ENCODE measurements around the gene MYL7.

Gene MYL7

DNA sequence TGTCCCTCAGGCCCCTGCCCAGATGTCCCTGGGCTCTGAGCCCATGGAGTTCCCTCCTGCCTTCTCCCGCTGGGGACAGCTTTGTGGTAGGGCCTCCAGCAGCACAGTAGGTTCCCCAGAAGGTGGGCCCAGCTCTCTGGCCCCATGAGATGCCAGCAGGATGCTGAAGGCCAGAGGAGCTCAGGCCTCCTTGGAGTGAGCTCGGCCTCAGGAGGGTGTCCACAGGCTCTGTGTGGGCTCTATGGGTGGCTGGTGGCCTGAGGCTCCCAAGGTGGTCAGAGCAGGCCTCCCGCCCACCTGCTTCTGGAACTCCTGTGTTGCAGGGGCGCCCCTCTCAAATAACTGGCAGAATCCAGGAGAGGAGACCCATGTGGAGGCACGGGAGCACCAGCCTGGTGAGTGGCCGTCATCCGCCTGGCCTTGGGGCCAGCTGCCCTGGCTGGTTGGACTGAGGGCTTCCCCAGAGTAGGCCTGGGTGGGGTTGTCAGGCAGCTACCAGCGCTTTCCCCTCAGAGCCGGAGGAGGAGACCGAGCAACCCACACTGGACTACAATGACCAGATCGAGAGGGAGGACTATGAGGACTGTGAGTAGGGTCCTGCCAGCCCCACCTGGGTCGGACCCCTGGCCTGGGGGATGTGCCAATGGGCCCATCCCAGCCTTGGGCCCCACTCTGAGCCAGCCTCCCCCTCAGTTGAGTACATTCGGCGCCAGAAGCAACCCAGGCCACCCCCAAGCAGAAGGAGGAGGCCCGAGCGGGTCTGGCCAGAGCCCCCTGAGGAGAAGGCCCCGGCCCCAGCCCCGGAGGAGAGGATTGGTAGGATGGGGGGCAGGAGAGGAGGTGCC lies 33.8 kb downstream of the MYL7 start:
- DNase-seq = no peak
- intact Hi-C loops (cut with DNase I) = no loop called here

DNA sequence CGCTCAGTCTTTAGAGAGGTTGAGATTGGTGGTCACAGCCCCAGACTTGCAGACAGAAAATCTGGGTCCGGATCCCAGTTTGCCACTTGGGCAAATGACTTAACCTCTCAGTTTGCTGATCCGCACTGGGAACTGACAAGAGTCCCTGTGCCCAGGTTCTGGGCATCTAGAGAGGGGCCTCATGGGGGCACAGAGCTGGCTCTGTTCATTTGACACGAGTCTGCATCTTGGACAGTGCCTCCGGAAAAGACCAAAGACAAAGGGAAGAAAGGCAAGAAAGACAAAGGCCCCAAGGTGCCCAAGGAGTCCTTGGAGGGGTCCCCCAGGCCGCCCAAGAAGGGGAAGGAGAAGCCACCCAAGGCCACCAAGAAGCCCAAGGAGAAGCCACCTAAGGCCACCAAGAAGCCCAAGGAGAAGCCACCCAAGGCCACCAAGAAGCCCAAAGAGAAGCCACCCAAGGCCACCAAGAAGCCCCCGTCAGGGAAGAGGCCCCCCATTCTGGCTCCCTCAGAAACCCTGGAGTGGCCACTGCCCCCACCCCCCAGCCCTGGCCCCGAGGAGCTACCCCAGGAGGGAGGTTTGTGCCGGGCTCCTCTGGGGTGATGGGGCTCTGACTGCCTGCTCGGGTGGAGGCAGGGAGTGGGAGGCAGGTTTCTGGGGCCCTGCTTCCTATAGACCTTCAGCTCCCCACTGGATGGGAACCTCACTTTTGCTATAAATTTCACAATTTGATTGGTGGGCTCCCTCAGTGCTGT lies 34.6 kb downstream of the MYL7 start:
- DNase-seq = no peak
- intact Hi-C loops (cut with DNase I) = no loop called here

DNA sequence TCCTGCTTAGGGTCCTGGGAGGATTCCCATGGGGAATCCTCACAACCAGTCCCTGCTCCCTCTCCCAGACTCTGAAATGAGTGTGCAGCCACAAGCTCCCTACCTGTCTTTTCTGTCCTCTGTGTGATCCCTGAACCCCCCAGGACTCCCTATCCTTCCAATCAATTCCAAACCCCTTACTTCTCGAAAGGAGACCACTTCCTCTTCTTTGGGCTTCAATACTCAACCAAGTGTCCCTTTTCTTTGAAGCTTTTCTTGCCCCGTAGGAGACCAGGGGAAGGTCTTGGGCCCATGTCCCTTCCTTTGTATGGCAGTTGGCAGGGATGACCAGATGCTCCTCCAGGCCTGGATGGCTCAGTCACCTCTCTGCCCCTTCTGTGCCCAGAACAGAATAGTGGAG lies 35.3 kb downstream of the MYL7 start:
- no peak for DNase-seq
- intact Hi-C loops (cut with DNase I) = no loop called here

DNA sequence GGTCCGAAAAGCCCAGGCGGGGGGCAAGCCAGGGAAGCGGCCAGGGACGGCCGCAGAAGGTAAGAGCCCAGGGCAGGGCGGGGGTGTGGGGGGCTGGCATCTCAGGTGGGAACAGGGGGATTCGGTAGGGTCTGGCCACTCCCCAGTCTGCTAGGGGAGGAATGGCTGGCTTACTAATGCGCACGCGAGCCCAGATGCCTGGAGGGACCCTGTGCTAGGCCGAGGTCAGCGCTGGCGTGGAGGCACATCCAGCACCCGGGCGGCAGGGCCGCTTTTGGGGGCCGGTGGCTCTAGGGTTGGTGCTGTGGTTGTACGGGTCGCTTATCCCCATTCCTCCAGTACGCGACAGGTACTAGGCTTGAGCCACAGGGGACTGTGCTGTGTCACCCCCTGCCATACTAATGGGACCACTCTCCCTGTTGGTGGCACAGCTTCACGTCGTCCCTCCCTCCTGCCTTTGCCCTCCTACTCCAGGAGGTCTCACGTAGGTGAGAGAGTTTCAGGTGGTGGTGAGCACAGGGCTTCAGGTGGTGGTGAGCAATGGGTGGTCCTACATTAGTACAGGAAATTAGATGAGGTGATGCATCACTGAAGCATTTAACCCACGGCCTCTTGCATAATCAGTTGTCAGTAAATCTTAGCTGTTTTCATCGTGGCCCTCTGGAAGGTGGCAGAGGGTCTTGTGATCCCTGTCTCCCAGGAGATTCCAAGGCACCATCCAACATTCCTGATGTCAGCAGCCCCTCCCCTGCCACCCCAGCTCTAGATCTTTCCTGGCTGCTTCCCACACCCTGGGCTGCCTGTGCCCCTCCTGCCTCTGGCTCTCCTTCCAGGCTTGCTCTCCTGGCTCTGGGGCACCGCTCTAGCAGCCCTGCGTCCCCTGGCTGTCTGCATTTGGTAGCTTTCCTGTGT lies 36.0 kb downstream of the MYL7 start:
- intact Hi-C loops (cut with DNase I) = no loop called here

DNA sequence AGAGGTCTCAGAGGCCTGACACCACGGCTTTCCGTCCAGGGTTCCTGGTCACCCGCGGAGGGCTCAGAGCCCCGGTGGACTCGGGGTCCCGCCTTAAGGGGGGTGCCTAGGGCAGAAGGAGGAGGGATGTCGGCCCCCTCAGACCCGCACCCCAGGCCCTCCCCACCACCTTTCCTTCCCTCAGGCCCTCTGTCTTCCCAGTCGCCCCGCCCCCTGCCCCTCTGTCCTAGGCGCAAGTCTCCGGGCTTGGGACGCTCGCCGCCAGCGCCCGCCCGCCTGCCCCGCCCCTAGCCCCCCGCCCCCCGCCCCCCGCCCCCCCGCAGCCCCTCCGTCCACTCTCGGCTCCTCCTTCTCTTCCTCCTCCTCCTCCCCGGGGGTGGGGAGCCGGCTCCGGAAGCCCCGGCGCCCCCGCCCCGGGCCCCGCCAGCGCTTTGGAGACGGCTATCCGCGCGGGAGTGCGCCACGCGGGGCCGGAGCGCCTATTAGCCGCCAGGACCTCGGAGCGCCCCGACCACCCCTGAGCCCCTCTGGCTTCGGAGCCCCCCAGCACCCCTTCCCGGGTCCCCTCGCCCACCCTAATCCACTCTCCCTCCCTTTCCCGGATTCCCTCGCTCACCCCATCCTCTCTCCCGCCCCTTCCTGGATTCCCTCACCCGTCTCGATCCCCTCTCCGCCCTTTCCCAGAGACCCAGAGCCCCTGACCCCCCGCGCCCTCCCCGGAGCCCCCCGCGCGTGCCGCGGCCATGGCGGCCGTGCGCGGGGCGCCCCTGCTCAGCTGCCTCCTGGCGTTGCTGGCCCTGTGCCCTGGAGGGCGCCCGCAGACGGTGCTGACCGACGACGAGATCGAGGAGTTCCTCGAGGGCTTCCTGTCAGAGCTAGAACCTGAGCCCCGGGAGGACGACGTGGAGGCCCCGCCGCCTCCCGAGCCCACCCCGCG lies 36.9 kb downstream of the MYL7 start, which contains the start of gene AEBP1:
TSS of gene AEBP1 (plus strand) at position 423 of the 937 bp plus-strand sequence. CDS start at position 744, 321 bp downstream.
- DNase-seq = no peak
- intact Hi-C loops (cut with DNase I) = no loop called here

More for the DNA sequence above, 36.0 kb downstream of the MYL7 start:
- DNase-seq = peak in 27 of 42 donors; percentile 24 to 80 (median 64)

DNA sequence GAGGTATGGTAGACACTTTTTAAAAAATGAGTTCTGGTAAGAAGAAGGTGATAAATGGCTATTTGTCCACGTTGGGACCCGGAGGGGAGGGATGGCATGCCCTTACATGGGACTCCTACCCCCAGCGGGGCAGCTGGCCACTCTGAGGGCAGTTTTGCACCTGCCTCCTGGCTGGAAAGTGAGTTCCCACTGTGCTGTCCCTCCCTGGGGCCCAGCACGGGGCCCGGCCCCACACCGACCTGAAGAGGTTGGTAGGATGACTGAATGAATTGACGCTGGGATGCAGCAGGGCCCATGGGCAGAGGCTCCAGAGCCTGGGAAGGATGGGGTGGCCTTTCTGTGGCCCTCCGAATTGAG lies 37.6 kb downstream of the MYL7 start:
- DNase-seq = no peak
- intact Hi-C loops (cut with DNase I) = no loop called here

DNA sequence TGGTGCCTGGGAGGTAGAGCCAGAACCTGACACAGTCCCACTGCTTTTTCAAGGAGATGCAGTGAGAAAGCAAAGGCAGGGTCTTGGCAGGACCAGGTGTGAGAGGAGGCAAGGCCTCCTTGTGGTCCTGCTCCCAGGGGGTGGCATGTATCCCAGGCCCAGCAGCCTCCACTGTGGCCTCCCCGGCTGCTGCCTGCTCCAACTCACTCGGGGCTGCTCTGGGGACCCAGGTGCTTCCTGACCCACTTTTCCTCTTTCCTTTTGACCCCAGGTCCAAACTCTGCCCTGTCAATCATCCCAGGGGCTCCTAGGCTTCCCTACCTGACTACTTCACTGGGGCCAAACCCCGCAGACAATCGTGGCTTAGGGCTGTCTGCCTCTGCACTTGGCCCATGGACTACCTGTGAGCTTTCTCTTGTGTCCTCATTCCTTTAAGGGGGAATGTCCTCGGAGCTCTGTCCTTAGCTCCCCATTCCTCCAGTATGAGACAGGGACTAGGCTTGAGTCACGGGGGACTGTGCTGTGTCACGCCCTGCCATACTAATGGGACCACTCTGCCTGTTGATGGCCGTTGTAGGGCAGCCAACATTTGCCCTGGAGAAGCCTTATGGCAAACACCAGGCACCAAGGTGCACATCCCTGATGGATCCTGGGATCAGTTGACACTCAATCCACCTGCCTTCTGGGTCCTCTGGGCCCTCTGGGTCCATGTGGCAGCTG lies 38.1 kb downstream of the MYL7 start:
- DNase-seq = no peak
- intact Hi-C loops (cut with DNase I) = no loop called here

DNA sequence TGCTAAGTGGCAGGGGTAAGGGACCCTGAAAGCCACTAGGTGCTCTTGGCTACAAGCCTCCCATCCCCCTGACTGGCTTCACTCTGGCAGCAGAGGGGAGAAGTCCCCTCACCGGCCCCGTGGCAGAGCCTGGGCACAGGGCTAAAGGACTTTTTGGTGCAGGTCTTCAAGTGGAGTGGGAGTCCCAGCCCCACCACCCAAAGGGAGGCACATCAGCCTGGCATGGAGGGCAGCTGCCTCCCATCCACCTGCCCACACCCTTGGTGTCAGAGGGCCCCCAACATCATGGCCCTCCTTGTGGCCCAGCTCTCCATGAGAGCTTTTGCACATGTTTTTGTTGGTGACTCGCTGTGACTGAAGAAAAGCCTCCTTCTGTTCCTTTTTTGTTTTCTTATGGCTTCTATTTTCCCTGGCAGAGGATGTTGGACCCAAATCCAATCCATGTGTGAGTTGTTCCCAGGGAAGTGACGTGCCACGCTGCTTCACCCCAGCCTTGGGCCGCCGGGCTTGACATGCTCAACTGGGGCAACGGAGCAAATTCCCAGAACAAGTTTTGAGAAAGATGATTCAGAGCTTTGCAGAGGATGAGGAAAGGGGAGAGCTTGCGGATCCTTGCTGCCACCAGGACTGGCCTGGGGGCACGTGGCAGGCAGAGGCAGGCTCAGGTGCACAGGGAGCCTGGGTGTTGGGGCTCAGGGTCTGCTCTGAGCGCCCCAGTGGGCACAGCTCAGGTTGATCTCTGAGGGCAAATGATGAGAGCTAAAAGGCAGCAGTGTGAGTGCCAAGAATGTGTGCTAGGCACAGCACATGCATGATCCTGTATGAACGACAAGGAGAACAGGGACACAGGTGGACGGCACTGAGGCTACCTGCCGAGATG lies 38.9 kb downstream of the MYL7 start:
- peak in 6 of 42 donors; percentile 43 to 72 (median 52) for DNase-seq
- intact Hi-C loops (cut with DNase I) = no loop called here

DNA sequence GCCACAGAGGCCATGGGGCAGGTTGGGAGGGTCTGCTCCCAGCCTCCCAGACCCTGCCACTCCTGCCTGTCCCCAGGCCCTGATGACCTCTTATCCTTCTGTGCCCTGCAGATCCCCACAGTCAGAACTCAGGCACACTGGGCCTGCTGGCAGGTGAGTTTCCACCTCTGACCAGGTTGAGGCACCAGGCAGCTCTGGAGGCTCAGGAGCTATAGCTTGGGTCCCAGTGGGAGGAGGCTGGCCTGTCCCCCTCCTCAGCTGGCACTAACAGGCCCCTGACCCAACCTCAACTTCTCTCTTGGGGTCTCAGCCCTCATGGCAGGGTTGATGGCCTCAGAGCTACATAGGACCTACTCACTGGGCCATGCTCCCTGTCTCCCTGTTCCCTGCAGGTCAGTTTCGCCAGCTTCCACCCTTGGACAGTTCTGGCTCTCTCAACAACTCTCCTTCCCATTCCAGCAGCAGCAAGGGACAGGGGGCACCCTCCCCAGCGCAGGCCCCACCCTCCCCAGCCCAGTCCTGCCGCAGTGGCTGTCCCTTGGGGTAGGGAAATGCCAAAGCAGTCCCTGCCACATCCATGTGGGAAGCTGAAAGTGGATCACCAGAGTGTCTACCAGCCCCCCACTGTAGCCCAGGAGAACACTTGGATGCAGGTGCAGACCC lies 39.7 kb downstream of the MYL7 start:
- DNase-seq = no peak
- intact Hi-C loops (cut with DNase I) = no loop called here

DNA sequence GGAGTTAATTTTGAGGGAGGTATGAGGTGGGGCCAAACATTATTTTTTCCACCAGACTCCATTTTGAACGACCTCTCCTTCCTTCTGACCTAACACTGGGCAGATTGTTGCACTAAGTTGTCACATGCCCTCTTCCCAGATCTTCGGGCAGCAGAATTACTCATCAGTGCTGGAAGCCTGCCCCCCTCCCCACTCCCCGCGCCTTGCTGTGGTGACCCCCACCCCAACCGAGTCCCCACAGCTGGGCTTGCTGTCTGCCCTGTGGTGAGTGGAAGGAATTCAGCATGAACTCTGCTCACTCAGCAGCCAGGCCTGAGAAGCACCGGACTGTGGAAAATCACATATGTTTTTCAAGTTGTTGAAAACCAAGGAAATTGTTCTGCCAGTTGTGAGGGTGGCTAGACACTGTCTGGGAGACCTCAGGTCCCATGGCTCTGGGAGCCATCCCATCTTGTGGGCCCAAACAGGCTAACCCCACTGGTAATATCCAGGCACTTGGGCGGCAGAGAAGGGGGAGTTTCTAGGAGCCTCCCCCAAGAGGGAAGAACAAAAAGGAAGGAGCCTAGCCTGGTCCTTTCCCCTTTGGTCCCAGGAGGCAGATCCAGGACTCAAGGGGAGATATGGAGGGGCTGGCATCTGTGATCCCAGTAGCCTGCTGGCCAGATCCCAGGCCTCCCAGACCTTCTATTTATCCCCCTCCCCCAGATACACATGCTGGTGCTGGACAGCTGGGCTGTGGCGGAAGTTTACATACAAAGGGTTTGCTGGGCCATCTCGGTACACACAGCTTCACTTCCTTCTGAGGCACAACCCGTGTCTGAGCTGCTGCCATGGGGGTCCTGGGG lies 40.5 kb downstream of the MYL7 start:
- intact Hi-C loops (cut with DNase I) = no loop called here
- peak in 21 of 42 donors; percentile 23 to 85 (median 60) for DNase-seq

DNA sequence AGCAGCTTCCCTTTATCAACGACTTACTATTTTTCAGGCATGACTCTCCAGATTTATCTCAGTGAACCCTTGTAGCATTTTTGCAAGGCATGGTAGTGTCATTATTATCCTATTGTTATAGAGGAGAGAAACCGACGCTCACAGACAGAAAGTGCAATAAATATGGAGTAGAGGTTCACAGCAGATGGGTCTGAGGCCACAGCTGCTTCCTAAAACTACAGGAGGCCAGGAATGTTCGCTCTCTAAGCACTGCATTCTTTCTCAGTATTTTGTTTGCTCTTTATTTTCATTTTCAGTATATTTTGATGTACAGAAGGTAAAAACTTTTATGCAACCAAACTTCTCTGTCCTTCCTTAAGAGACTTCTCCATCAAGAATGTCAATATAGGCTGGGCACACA lies 41.5 kb downstream of the MYL7 start:
- no peak for DNase-seq
- intact Hi-C loops (cut with DNase I) = no loop called here

DNA sequence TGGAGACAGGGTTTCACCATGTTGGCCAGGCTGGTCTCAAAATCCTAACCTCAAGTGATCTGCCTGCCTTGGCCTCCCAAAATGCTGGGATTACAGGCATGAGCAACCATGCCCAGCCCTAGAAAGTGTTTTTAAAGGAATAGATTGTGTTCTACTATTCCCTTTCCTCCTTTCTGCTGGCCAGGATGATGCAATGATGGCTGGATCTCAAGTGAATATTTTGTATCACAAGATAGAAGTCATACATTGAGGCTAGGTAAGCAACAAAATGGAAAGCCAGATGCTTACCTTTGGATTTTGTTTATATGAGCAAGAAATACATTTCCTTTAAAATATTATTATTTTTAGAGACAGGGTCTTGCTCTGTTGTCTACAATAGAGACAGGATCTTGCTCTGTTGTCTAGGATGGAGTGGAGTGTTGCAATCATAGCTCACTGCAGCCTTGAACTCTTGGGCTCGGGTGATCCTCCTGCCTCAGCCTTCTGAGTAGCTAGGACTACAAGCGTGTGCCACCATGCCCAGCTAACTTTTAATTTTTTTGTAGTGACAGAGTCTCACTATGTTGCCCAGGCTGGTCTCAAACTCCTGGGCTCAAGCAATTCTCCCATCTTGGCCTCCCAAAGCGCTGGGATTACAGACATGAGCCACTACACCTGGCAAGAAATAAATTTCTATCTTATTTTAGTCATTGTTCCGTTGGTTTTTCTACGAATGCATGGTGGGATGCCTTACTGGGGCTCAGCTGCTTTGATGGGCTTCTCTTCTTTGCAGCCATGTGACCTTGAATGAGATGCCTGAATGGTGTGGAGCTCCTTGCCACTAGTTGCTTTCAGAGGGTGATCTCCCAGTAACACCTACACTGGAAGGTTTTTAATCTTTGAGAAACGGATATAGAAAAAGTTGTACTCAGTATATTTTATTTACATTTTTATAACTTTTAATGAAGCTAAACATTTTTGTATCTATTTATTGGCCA lies 42.8 kb downstream of the MYL7 start:
- intact Hi-C loops (cut with DNase I) = no loop called here
- DNase-seq = no peak

DNA sequence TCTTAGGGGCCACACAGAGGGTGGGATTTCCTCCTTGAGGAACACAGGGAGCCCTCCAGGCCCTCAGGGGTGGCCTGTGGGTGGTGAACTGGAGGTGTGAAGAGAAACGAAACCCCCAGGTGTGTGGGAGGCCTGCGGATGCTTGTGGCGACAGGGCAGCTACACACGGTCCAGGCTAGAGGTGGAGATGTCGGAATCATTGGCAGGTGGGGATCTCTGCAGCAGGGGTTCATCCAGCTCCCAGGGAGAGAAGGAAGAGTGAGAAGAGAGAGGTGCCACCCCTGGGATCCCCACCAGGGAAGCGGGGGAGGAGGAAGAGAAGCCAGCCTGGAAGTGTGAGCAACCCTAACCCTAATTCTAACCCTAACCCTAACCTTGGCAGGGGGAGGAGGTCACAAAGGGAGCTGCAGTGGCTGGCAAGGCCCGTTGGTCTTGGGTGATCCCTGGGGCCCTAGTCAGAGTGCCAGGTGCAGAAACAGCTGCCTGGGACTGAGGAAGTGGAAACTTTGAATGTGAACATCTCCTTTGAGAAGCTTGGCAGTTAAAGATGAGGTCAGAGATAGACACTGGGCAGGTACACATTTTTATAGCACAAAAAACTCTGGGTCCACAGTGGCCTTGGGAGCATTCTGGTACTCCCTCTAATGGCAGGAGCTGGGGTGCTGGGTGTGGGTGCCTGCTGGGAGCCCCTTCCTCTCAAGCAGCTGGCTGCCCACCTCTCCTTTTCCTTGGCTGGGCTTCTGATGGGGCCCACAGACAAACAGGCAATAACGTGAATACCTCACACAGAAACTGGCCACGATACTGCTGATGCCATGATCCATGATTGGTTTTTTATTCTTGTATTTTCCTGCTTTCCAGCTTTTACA lies 43.8 kb downstream of the MYL7 start:
- no peak for DNase-seq

More for the DNA sequence above, 43.8 kb downstream of the MYL7 start:
- intact Hi-C loops (cut with DNase I) = no loop called here

Measured in head of caudate nucleus (tissue), 42 donors.